Osteoblast (primary cell): ENCODE measurements around the gene CATSPERE. TPM values are rescaled to one million over a fixed set of nuclear protein-coding genes. Genes with fewer than 3 reads are reported as not detected.
A peak's percentile ranks its signal among the peaks of the same experiment; 100 is the strongest.
"Not testable (repeated sequence)": the region's sequence is repeated elsewhere in the genome, so short reads cannot be mapped to it uniquely, and the experiment has no call there.

Experiments used
- DNase-seq: peaks from one replicate; pipeline ENCODE4 v3.0.0; 2011; ENCODE audit warnings: low spot score, mixed read lengths; ENCODE audit not compliant: insufficient read length; ENCODE audit errors: missing footprints
- H2AFZ ChIP-seq: 2 replicates; pipeline ENCODE4 v1.6.0; 2011; ENCODE audit warnings: mild to moderate bottlenecking, low read length
- H3K27ac ChIP-seq: 2 replicates; pipeline ENCODE4 v1.5.1; 2011; ENCODE audit warnings: mild to moderate bottlenecking, low read depth, low read length, moderate library complexity
- H3K27me3 ChIP-seq: 2 replicates; pipeline ENCODE4 v1.6.0; 2012; ENCODE audit warnings: mild to moderate bottlenecking, control low read depth, inconsistent platforms, low read length, moderate library complexity; ENCODE audit not compliant: insufficient read depth
- H3K36me3 ChIP-seq: 2 replicates; pipeline ENCODE4 v1.5.1; 2011; ENCODE audit warnings: mild to moderate bottlenecking, low read length, control low read depth, moderate library complexity; ENCODE audit not compliant: insufficient read depth
- H3K4me1 ChIP-seq: 2 replicates; pipeline ENCODE4 v1.5.1; 2011; ENCODE audit warnings: mild to moderate bottlenecking, low read length, control low read depth, moderate library complexity; ENCODE audit not compliant: insufficient read depth
- H3K4me2 ChIP-seq: 2 replicates; pipeline ENCODE4 v1.6.0; 2011; ENCODE audit warnings: mild to moderate bottlenecking, low read length; ENCODE audit not compliant: insufficient read depth
- H3K4me3 ChIP-seq: fragments of 200-600 bp; sonication (generic); 3 replicates; pipeline ENCODE4 v1.5.1; 2012; ENCODE audit warnings: mild to moderate bottlenecking, low read length, inconsistent platforms; ENCODE audit not compliant: insufficient read depth
- H3K79me2 ChIP-seq: 2 replicates; pipeline ENCODE4 v1.6.0; 2012; ENCODE audit warnings: mild to moderate bottlenecking, low read length, control low read depth, inconsistent platforms; ENCODE audit not compliant: insufficient read depth
- H3K9me3 ChIP-seq: 2 replicates; pipeline ENCODE4 v1.5.1; 2011; ENCODE audit warnings: low read depth, low read length, control low read depth
- H4K20me1 ChIP-seq: 2 replicates; pipeline ENCODE4 v1.6.0; 2012; ENCODE audit warnings: mild to moderate bottlenecking, low read length, control low read depth; ENCODE audit not compliant: insufficient read depth
- CTCF ChIP-seq: IDR thresholded peaks from 2 replicates; pipeline ENCODE4 v1.5.1; 2011; ENCODE audit warnings: mild to moderate bottlenecking, low read depth, low read length, moderate library complexity; ENCODE audit errors: extremely low read depth
- total RNA-seq: library from RNA; depleted of rRNA; stranded (reverse); fragments of >200 nt; gene quantifications from 2 replicates; pipeline ENCODE4 v1.2.3, GENCODE V29; 2012

The CATSPERE gene
- total RNA-seq, 1 donor = 1.4 TPM

- TF ChIP-seq CTCF = no peak
- no peak overlapping the region for H3K4me3 ChIP-seq
- no peaks in the 10 kb centered on the region for H3K36me3 ChIP-seq
- H3K4me2 ChIP-seq = no peak overlapping the region
- no peak overlapping the region for H2AFZ ChIP-seq
- H3K4me1 ChIP-seq = no peaks in the 10 kb centered on the region
- H4K20me1 ChIP-seq = no peaks in the 10 kb centered on the region
- H3K27ac ChIP-seq = no peak overlapping the region
- H3K27me3 ChIP-seq = no peaks in the 10 kb centered on the region
- DNase-seq = no peak
- H3K9me3 ChIP-seq = no peaks in the 10 kb centered on the region
- no peaks in the 10 kb centered on the region for H3K79me2 ChIP-seq
Measured at GRCh38 chr1:244458781-244459180, 2.3 kb upstream of the CATSPERE start.

- no peaks in the 10 kb centered on the region for H4K20me1 ChIP-seq
Measured at GRCh38 chr1:244460197-244460596, 876 bp upstream of the CATSPERE start.

GRCh38 chr1:244466724-244467123 is 5.7 kb downstream of the CATSPERE start:
- no peak overlapping the region for H2AFZ ChIP-seq
- no peaks in the 10 kb centered on the region for H3K79me2 ChIP-seq
- H3K27ac ChIP-seq = no peak overlapping the region
- H4K20me1 ChIP-seq = no peaks in the 10 kb centered on the region
- no peaks in the 10 kb centered on the region for H3K36me3 ChIP-seq
- no peaks in the 10 kb centered on the region for H3K9me3 ChIP-seq
- TF ChIP-seq CTCF = no peak
- no peak overlapping the region for H3K4me2 ChIP-seq
- no peak for DNase-seq
- H3K27me3 ChIP-seq = no peaks in the 10 kb centered on the region
- H3K4me3 ChIP-seq = no peak overlapping the region
- no peaks in the 10 kb centered on the region for H3K4me1 ChIP-seq

More at GRCh38 chr1:244460197-244460596, 876 bp upstream of the CATSPERE start:
- TF ChIP-seq CTCF = no peak
- Histone ChIP-seq H3K4me1 (no peaks in the 10 kb centered on the region), H3K4me3 (no peak overlapping the region), H3K27me3 (no peaks in the 10 kb centered on the region), H3K4me2 (peak overlapping the region; percentile 77), H3K27ac (no peak overlapping the region), H2AFZ (no peak overlapping the region), H3K79me2 (no peaks in the 10 kb centered on the region), H3K36me3 (no peaks in the 10 kb centered on the region), H3K9me3 (no peaks in the 10 kb centered on the region)
- DNase-seq = no peak

GRCh38 chr1:244473059-244473605 is 12.1 kb downstream of the CATSPERE start:
- Histone ChIP-seq H2AFZ (no peak overlapping the region), H3K9me3 (no peaks in the 10 kb centered on the region), H4K20me1 (no peaks in the 10 kb centered on the region), H3K4me2 (no peak overlapping the region), H3K4me3 (no peak overlapping the region), H3K79me2 (no peaks in the 10 kb centered on the region), H3K27me3 (no peaks in the 10 kb centered on the region), H3K4me1 (no peaks in the 10 kb centered on the region), H3K27ac (no peak overlapping the region), H3K36me3 (no peaks in the 10 kb centered on the region)
- no peak for TF ChIP-seq CTCF
- no peak for DNase-seq

- H3K4me1 ChIP-seq, H3K36me3 ChIP-seq, H3K4me3 ChIP-seq, H3K27me3 ChIP-seq, H3K4me2 ChIP-seq, H3K79me2 ChIP-seq, H4K20me1 ChIP-seq, H3K9me3 ChIP-seq, H3K27ac ChIP-seq, DNase-seq, H2AFZ ChIP-seq: not testable (repeated sequence)
Measured at GRCh38 chr1:244484971-244485370, 23.9 kb downstream of the CATSPERE start.
